ENCODE measurements around the gene CNTNAP2.

The CNTNAP2 gene

DNA sequence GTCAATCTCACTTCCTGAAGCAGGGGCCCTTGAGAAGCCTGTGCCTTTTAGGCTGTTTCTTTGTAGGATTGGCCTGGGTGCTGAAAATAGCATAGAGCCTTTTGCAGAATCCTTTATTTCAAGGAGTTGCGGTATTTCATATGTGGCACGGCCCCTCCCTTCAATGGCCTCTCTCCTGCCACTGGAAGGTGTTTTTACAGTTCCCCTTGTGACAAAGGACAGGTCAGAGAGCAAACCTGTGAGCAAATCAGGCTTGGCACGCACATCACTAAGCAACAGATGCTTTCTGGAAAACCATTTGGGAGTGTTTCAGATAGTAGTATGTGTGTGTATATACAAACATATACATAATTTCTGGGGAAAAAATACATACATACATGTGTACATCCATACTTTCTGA, 2085.4 kb downstream of the CNTNAP2 start:
- no peak for DNase-seq (ENCODE audit: low spot score)
- TF ChIP-seq, protein P1, sequence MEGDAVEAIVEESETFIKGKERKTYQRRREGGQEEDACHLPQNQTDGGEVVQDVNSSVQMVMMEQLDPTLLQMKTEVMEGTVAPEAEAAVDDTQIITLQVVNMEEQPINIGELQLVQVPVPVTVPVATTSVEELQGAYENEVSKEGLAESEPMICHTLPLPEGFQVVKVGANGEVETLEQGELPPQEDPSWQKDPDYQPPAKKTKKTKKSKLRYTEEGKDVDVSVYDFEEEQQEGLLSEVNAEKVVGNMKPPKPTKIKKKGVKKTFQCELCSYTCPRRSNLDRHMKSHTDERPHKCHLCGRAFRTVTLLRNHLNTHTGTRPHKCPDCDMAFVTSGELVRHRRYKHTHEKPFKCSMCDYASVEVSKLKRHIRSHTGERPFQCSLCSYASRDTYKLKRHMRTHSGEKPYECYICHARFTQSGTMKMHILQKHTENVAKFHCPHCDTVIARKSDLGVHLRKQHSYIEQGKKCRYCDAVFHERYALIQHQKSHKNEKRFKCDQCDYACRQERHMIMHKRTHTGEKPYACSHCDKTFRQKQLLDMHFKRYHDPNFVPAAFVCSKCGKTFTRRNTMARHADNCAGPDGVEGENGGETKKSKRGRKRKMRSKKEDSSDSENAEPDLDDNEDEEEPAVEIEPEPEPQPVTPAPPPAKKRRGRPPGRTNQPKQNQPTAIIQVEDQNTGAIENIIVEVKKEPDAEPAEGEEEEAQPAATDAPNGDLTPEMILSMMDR (IDR thresholded peaks at IDR 0.05; ENCODE audit: extremely low read depth, missing control alignments): no peak

- TF ChIP-seq, protein P1 (IDR thresholded peaks at IDR 0.05; ENCODE audit: extremely low read depth, missing control alignments): no peak
- no peak for DNase-seq (ENCODE audit: low spot score)
These were observed 2088.2 kb downstream of the CNTNAP2 start for GRCh38 chr7:148204639-148205304.

GRCh38 chr7:148209643-148210190, 2093.1 kb downstream of the CNTNAP2 start:
- DNase-seq (ENCODE audit: low spot score): no peak
- TF ChIP-seq, protein P1 (IDR thresholded peaks at IDR 0.05; ENCODE audit: extremely low read depth, missing control alignments): no peak

DNA sequence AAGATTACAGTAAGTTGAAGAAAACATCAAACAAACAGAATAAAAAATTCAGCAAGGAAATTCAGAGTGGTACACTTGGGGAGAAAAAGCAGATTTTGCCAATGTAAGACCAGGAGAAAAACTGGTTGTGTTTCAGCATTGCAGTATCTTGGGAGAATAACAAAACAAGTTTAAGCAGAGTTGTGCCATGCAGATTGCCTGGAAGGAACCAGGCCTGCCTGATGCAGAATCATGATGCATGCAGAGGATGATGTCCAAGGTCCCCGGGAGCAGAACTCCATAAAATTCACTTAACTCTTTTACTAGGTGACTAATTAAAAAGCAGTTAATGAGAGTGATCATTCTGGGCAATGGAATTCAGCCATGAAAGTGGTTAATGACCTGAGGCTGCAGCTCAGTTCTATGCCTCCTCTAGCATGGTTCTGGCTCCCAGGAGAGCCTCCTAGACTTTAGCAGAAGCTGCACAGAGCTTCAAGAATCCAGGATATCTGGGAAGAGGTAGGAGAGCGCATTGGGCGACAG, 2094.3 kb downstream of the CNTNAP2 start:
- TF ChIP-seq, protein P1 (IDR thresholded peaks at IDR 0.05; ENCODE audit: extremely low read depth, missing control alignments): no peak
- DNase-seq (ENCODE audit: low spot score): no peak

- TF ChIP-seq, protein P1 (IDR thresholded peaks at IDR 0.05; ENCODE audit: extremely low read depth, missing control alignments): no peak
- DNase-seq (ENCODE audit: low spot score): no peak
These were observed 2095.1 kb downstream of the CNTNAP2 start for GRCh38 chr7:148211740-148212151.

DNA sequence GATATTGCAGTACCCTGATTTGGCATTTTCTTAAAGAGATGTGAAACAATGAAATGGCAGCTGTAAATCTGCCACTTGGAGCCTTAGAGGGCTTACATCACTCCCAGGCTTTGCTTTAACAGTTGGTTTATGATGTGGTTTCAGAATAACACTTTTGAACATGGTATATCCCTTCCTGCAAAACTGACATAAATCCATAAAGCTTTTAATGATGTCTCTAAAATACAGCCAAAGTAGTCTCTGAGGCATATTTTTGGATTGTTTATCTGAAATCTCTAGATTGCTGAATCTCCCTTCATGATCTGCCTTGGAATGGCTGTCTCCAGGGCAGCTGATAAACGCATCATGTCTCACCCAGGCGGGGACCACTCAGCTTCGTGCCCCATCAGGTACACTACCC, 2096.1 kb downstream of the CNTNAP2 start:
- TF ChIP-seq, protein P1 (IDR thresholded peaks at IDR 0.05; ENCODE audit: extremely low read depth, missing control alignments): no peak
- DNase-seq (ENCODE audit: low spot score): no peak

DNA sequence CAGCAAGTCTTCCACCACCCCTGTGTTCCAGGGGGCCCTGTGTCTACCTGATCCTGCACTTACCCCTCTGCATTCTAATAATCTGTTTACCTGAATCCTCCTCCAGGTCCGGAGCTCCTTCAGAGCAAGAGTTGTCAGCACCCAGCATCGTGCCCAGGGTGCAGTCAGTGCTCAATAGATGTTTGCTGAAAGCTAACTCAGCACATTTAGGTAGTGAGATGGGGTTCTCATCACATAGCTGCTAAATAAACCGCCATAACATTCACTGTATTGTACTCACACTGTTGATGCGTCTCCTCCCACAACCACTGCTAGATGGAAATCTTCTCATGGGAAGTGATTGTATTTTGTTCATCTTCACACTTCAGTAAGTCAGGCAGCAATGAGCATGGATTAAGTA, 2097.5 kb downstream of the CNTNAP2 start:
- no peak for DNase-seq (ENCODE audit: low spot score)
- TF ChIP-seq, protein P1 (IDR thresholded peaks at IDR 0.05; ENCODE audit: extremely low read depth, missing control alignments): no peak
